Natural killer cell (primary cell): ENCODE measurements around the gene UQCRC2. TPM values are rescaled to one million over a fixed set of nuclear protein-coding genes. Genes with fewer than 3 reads are reported as not detected.

ENCODE experiments used
- ATAC-seq, 3 donors: fragments of 150-1000 bp in 2 of 3; fragments of 200-7000 bp in 1 of 3; cut with Tn5 transposase; 1 replicate in 1 of 3; 2 replicates in 2 of 3; pipeline ENCODE4 v1.10.0; 2021; ENCODE audit warnings: mild to moderate bottlenecking in 2 of 3, moderate library complexity in 2 of 3
- DNase-seq, 2 donors: peaks; one replicate each; pipeline versions ENCODE4 v3.0.0 to v3.0.0-alpha.2; 2013 to 2021; ENCODE audit warnings: mixed read lengths in 1 of 2
- H3K27ac ChIP-seq: one replicate; pipeline ENCODE4 v1.5.1; 2013; ENCODE audit warnings: mild to moderate bottlenecking, low read length
- H3K27me3 ChIP-seq: one replicate; pipeline ENCODE4 v1.6.1; 2013; ENCODE audit warnings: low read length; ENCODE audit not compliant: control insufficient read depth, insufficient read depth
- H3K36me3 ChIP-seq: one replicate; pipeline ENCODE4 v1.6.1; 2013; ENCODE audit warnings: low read length; ENCODE audit not compliant: control insufficient read depth, insufficient read depth
- H3K4me1 ChIP-seq: one replicate; pipeline ENCODE4 v1.6.1; 2013; ENCODE audit warnings: low read length; ENCODE audit not compliant: control insufficient read depth, insufficient read depth
- H3K4me3 ChIP-seq: one replicate; pipeline ENCODE4 v1.5.1; 2013; ENCODE audit warnings: low read length
- H3K9me3 ChIP-seq: one replicate; pipeline ENCODE4 v1.6.1; 2013; ENCODE audit warnings: low read length; ENCODE audit not compliant: control insufficient read depth, insufficient read depth
- H3K27ac Mint-ChIP-seq, 2 donors: one replicate each; pipeline ENCODE4 v1.8.0; 2022; ENCODE audit warnings: mild to moderate bottlenecking in 2 of 2, mixed read lengths in 2 of 2, moderate library complexity in 1 of 2
- H3K27me3 Mint-ChIP-seq, 2 donors: one replicate each; pipeline ENCODE4 v1.8.0; 2022; ENCODE audit warnings: low read depth in 2 of 2, mixed read lengths in 2 of 2
- H3K36me3 Mint-ChIP-seq: one replicate; pipeline ENCODE4 v1.8.0; 2022; ENCODE audit warnings: mixed read lengths
- H3K4me1 Mint-ChIP-seq, 2 donors: one replicate each; pipeline ENCODE4 v1.8.0; 2022; ENCODE audit warnings: mixed read lengths in 2 of 2
- H3K4me3 Mint-ChIP-seq: one replicate; pipeline ENCODE4 v1.8.0; 2022; ENCODE audit warnings: mild to moderate bottlenecking, moderate library complexity, mixed read lengths
- H3K9me3 Mint-ChIP-seq, 2 donors: one replicate each; pipeline ENCODE4 v1.8.0; 2022; ENCODE audit warnings: mixed read lengths in 2 of 2
- CTCF ChIP-seq: fragments of 200-600 bp; IDR thresholded peaks from one replicate; pipeline ENCODE4 v1.8.0; 2022; ENCODE audit warnings: antibody characterized with exemption
- WGBS: methylation state at CpG from one replicate; pipeline ENCODE4 v1.1.7; 2013; ENCODE audit warnings: missing lambda C conversion rate; ENCODE audit not compliant: insufficient coverage; 5-methylcytosine and 5-hydroxymethylcytosine counted together
- intact Hi-C: fragments of 100-400 bp; cut with micrococcal nuclease; formaldehyde crosslinking; loops from one replicate; pipeline ENCODE4 v1.14.2; 2022
- total RNA-seq, 4 donors: library from RNA; stranded (reverse); fragments of 120-200 nt in 1 of 4; gene quantifications; one replicate each; pipeline versions ENCODE4 v1.2.3 to v1.2.4, GENCODE V29; 2013 to 2022

UQCRC2 gene
- total RNA-seq, 3 donors from 2014 or later (not counting 1 experiment from before 2014, with no cell fraction given), result 162 to 177 (median 177) TPM

GRCh38 chr16:21984062-21984461 is 30.9 kb downstream of the UQCRC2 start:
- Mint-ChIP-seq H3K27me3 (no peaks in the 10 kb centered on the region), H3K4me1 (peaks cover 0 to 4% of the 10 kb centered on the region in 2 donors), H3K27ac (no peak overlapping the region), H3K4me3 (no peak overlapping the region), H3K9me3 (no peaks in the 10 kb centered on the region), H3K36me3 (peaks cover 18% of the 10 kb centered on the region)
- no peaks in the 10 kb centered on the region for H3K9me3 ChIP-seq
- WGBS, result 93% methylated on average over 1 of the region's 3 CpGs
- no peaks in the 10 kb centered on the region for H3K4me1 ChIP-seq
- intact Hi-C loops, result no loop called here
- ATAC-seq (no peak), DNase-seq (no peak)
- no peaks in the 10 kb centered on the region for H3K27me3 ChIP-seq
- H3K4me3 ChIP-seq, result no peak overlapping the region
- peaks cover 56% of the 10 kb centered on the region for H3K36me3 ChIP-seq
- TF ChIP-seq CTCF, result no peak
- no peak overlapping the region for H3K27ac ChIP-seq

DNA sequence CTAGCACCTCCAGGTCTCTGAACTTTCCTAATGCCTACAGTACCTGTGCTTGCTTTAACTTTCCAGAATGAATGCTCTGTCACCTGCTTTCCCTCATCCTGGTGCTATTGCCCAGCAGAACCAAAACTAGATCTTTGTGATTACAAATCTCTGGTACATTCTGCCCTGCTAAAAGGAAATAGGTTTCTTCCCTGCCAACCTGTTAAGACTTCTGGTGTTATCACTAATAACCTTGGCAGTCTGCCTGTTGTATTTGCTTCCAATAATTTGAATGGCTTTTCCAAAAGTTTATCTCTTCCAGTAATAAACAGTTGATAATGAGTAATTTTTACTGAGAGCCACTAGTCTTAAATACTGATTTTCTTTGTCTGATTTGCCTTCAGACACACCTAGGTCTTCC is 32.4 kb downstream of the UQCRC2 start:
- DNase-seq (no peak), ATAC-seq (no peak)
- TF ChIP-seq CTCF, result no peak
- Histone ChIP-seq H3K36me3 (peaks cover 42% of the 10 kb centered on the region), H3K27ac (no peak overlapping the region), H3K9me3 (no peaks in the 10 kb centered on the region), H3K4me3 (no peak overlapping the region), H3K4me1 (no peaks in the 10 kb centered on the region), H3K27me3 (no peaks in the 10 kb centered on the region)
- peaks cover 8% of the 10 kb centered on the region for H3K36me3 Mint-ChIP-seq
- intact Hi-C loops, result no loop called here
- no peaks in the 10 kb centered on the region for H3K27me3 Mint-ChIP-seq
- peaks cover 0 to 4% of the 10 kb centered on the region in 2 donors for H3K4me1 Mint-ChIP-seq
- H3K4me3 Mint-ChIP-seq, result no peak overlapping the region
- H3K9me3 Mint-ChIP-seq, result no peaks in the 10 kb centered on the region
- H3K27ac Mint-ChIP-seq, result peak overlapping the region in 1 of 2 donors; percentile 42

- Mint-ChIP-seq H3K4me3 (no peak overlapping the region), H3K36me3 (peaks cover 7% of the 10 kb centered on the region), H3K9me3 (no peaks in the 10 kb centered on the region), H3K4me1 (peaks cover 0 to 4% of the 10 kb centered on the region in 2 donors), H3K27me3 (no peaks in the 10 kb centered on the region), H3K27ac (peak overlapping the region in 1 of 2 donors; percentile 9)
- H3K27me3 ChIP-seq, result no peaks in the 10 kb centered on the region
- TF ChIP-seq CTCF, result no peak
- intact Hi-C loops, result no loop called here
- H3K4me1 ChIP-seq, result no peaks in the 10 kb centered on the region
- no peaks in the 10 kb centered on the region for H3K9me3 ChIP-seq
- WGBS, result 95% methylated on average over 4 of the region's 4 CpGs
- ATAC-seq (no peak), DNase-seq (no peak)
- peaks cover 31% of the 10 kb centered on the region for H3K36me3 ChIP-seq
- H3K27ac ChIP-seq, result no peak overlapping the region
- H3K4me3 ChIP-seq, result no peak overlapping the region
Measured at GRCh38 chr16:21986692-21987246, 33.6 kb downstream of the UQCRC2 start.

GRCh38 chr16:21987498-21987897 is 34.3 kb downstream of the UQCRC2 start:
- Mint-ChIP-seq H3K4me1 (peaks cover 0 to 4% of the 10 kb centered on the region in 2 donors), H3K4me3 (no peak overlapping the region), H3K27ac (peak overlapping the region in 1 of 2 donors; percentile 9), H3K27me3 (no peaks in the 10 kb centered on the region), H3K9me3 (no peaks in the 10 kb centered on the region), H3K36me3 (no peaks in the 10 kb centered on the region)
- intact Hi-C loops, result no loop called here
- Histone ChIP-seq H3K9me3 (no peaks in the 10 kb centered on the region), H3K4me3 (no peak overlapping the region), H3K27ac (no peak overlapping the region), H3K4me1 (no peaks in the 10 kb centered on the region), H3K36me3 (peaks cover 25% of the 10 kb centered on the region), H3K27me3 (no peaks in the 10 kb centered on the region)
- TF ChIP-seq CTCF, result no peak
- 97% methylated on average over 2 of the region's 2 CpGs for WGBS
- DNase-seq (no peak), ATAC-seq (no peak)
